HepG2 (cell line): ENCODE results near the gene SFXN5. TPM values are rescaled to one million over a fixed set of nuclear protein-coding genes. Genes with fewer than 3 reads are reported as not detected.

ENCODE experiments used
- FOXP1 ChIP-seq, 2 experiments: fragments of 450-650 bp in 1 of 2; IDR thresholded peaks; 2 replicates each; pipeline ENCODE4 v1.6.1; 2017 to 2018; ENCODE audit warnings: antibody characterized with exemption in 1 of 2
- GPN1 ChIP-seq: sonication (generic); formaldehyde crosslinking; IDR thresholded peaks from 2 replicates; pipeline ENCODE4 v1.5.1; 2020; ENCODE audit warnings: missing genetic modification reagents, borderline replicate concordance
- GRHL1 ChIP-seq: sonication (generic); formaldehyde crosslinking; conservative IDR thresholded peaks from 2 replicates; pipeline ENCODE4 v1.8.0; 2022; ENCODE audit warnings: missing genetic modification reagents
- ZBTB10 ChIP-seq: sonication (generic); formaldehyde crosslinking; IDR thresholded peaks from 2 replicates; pipeline ENCODE4 v1.4.0; 2020; ENCODE audit warnings: missing genetic modification reagents, borderline replicate concordance
- ZNF234 ChIP-seq: sonication (generic); formaldehyde crosslinking; conservative IDR thresholded peaks from 2 replicates; pipeline ENCODE4 v1.5.1; 2020; ENCODE audit warnings: mild to moderate bottlenecking, missing genetic modification reagents
- ZNF782 ChIP-seq: sonication (generic); formaldehyde crosslinking; IDR thresholded peaks from 2 replicates; pipeline ENCODE4 v1.4.0; 2020; ENCODE audit warnings: missing genetic modification reagents, mild to moderate bottlenecking, borderline replicate concordance
- polyA plus RNA-seq, 8 experiments: library from polyadenylated mRNA; depleted of rRNA in 3 of 8; stranded (reverse) in 7 of 8; unstranded in 1 of 8; fragments of >200 nt; fragmentation: Illumina TruSeq in 4 of 8; extraction: Trizol in 4 of 8; gene quantifications; 2 replicates each; pipeline versions ENCODE4 v1.2.1 to v1.2.3, GENCODE V29; 2011 to 2016; ENCODE audit warnings: low read depth in 4 of 8, missing spikeins in 1 of 8, mixed read lengths in 1 of 8; ENCODE audit not compliant: insufficient read depth in 1 of 8
- total RNA-seq, 5 experiments: library from RNA; depleted of rRNA; stranded (reverse); fragments of >200 nt; fragmentation: Illumina TruSeq; extraction: Trizol; gene quantifications; 2 replicates each; pipeline ENCODE4 v1.2.3, GENCODE V29; 2016; ENCODE audit warnings: low read depth in 1 of 5
- TF ChIP-seq, protein P1 (sequence below): sonication (generic); formaldehyde crosslinking; conservative IDR thresholded peaks from 2 replicates; pipeline ENCODE4 v1.4.0; 2020; ENCODE audit warnings: missing genetic modification reagents
- TF ChIP-seq, protein P2 (sequence below): sonication (generic); formaldehyde crosslinking; IDR thresholded peaks from 2 replicates; pipeline ENCODE4 v1.9.0; 2021; ENCODE audit warnings: missing genetic modification reagents, borderline replicate concordance

The SFXN5 gene
- total and polyA plus RNA-seq, 2 of the 13 experiments (the other 11 are each of a cell fraction or from before 2014, with no cell fraction given), result 34.9 to 37.4 TPM

- TF ChIP-seq GRHL1 (CRISPR knock-in tag), result no peak
- TF ChIP-seq FOXP1 (IDR thresholded peaks at IDR 0.05), result no peak
- no peak for TF ChIP-seq FOXP1 (CRISPR knock-in tag; IDR thresholded peaks at IDR 0.05)
- TF ChIP-seq, protein P1, sequence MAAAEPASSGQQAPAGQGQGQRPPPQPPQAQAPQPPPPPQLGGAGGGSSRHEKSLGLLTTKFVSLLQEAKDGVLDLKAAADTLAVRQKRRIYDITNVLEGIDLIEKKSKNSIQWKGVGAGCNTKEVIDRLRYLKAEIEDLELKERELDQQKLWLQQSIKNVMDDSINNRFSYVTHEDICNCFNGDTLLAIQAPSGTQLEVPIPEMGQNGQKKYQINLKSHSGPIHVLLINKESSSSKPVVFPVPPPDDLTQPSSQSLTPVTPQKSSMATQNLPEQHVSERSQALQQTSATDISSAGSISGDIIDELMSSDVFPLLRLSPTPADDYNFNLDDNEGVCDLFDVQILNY (CRISPR knock-in tag), result no peak
- no peak for TF ChIP-seq GPN1 (CRISPR knock-in tag)
- TF ChIP-seq ZNF782 (CRISPR knock-in tag), result no peak
- no peak for TF ChIP-seq ZNF234
- TF ChIP-seq, protein P2, sequence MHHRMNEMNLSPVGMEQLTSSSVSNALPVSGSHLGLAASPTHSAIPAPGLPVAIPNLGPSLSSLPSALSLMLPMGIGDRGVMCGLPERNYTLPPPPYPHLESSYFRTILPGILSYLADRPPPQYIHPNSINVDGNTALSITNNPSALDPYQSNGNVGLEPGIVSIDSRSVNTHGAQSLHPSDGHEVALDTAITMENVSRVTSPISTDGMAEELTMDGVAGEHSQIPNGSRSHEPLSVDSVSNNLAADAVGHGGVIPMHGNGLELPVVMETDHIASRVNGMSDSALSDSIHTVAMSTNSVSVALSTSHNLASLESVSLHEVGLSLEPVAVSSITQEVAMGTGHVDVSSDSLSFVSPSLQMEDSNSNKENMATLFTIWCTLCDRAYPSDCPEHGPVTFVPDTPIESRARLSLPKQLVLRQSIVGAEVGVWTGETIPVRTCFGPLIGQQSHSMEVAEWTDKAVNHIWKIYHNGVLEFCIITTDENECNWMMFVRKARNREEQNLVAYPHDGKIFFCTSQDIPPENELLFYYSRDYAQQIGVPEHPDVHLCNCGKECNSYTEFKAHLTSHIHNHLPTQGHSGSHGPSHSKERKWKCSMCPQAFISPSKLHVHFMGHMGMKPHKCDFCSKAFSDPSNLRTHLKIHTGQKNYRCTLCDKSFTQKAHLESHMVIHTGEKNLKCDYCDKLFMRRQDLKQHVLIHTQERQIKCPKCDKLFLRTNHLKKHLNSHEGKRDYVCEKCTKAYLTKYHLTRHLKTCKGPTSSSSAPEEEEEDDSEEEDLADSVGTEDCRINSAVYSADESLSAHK (CRISPR knock-in tag), result no peak
- TF ChIP-seq ZBTB10 (CRISPR knock-in tag), result no peak
- TF ChIP-seq, all 625 proteins: peak for 0
Observed at GRCh38 chr2:72901426-72901825, 170.1 kb downstream of the SFXN5 start (continued).
